Stomach (tissue), 9 donors: ENCODE results near the gene TNRC6A. TPM values are rescaled to one million over a fixed set of nuclear protein-coding genes. Genes with fewer than 3 reads are reported as not detected.

ENCODE experiments used
- DNase-seq, 2 donors: peaks; one replicate each; pipeline versions ENCODE4 v3.0.0 to v3.0.0-alpha.2; 2013 to 2019
- H3K27ac ChIP-seq, 5 donors: fragments of 200-600 bp in 4 of 5; sonication (generic) in 4 of 5; one replicate each; pipeline ENCODE4 v1.5.1; 2013 to 2019; ENCODE audit warnings: mild to moderate bottlenecking in 1 of 5, moderate library complexity in 1 of 5
- H3K27me3 ChIP-seq, 3 donors: fragments of 200-600 bp; sonication (generic); one replicate each; pipeline ENCODE4 v1.5.1; 2017 to 2019; ENCODE audit warnings: mixed run types in 1 of 3
- H3K36me3 ChIP-seq, 4 donors: fragments of 200-600 bp; sonication (generic); 1 replicate in 3 of 4; 2 replicates in 1 of 4; pipeline ENCODE4 v1.5.1; 2016 to 2019
- H3K4me1 ChIP-seq, 4 donors: fragments of 200-600 bp; sonication (generic); one replicate each; pipeline ENCODE4 v1.5.1; 2016 to 2019
- H3K4me3 ChIP-seq, 4 donors: fragments of 200-600 bp; sonication (generic) in 3 of 4; one replicate each; pipeline ENCODE4 v1.5.1; 2016 to 2019; ENCODE audit warnings: mild to moderate bottlenecking in 1 of 4
- H3K9me3 ChIP-seq, 4 donors: fragments of 200-600 bp; sonication (generic); one replicate each; pipeline ENCODE4 v1.5.1; 2016 to 2019
- EP300 ChIP-seq: sonication (generic); formaldehyde crosslinking; IDR thresholded peaks from one replicate; pipeline ENCODE4 v1.6.1; 2017; ENCODE audit warnings: antibody characterized with exemption
- POLR2A ChIP-seq, 4 donors: fragments of 450-650 bp; IDR thresholded peaks; one replicate each; pipeline ENCODE4 v1.6.1; 2016; ENCODE audit warnings: antibody characterized with exemption in 4 of 4, control low read depth in 2 of 4, mild to moderate bottlenecking in 1 of 4, moderate library complexity in 1 of 4
- POLR2AphosphoS5 ChIP-seq, 3 donors: sonication (generic); formaldehyde crosslinking; IDR thresholded peaks; one replicate each; pipeline ENCODE4 v1.6.1; 2016; ENCODE audit warnings: antibody characterized with exemption in 3 of 3
- WGBS, 5 donors: extraction: QIAGEN DNeasy Blood & Tissue Kit in 3 of 5; methylation state at CpG; one replicate each; pipeline versions ENCODE4 v1.1.5 to v1.1.7; 2013 to 2018; 5-methylcytosine and 5-hydroxymethylcytosine counted together
- intact Hi-C: fragments of 100-400 bp; cut with DNase I; formaldehyde crosslinking; loops from one replicate; pipeline ENCODE4 v1.15.1; 2023; ENCODE audit warnings: low total_unique reads
- polyA plus RNA-seq, 3 donors: library from polyadenylated mRNA; stranded (reverse); fragments of 200-250 nt; gene quantifications; one replicate each; pipeline ENCODE4 v1.2.3, GENCODE V29; 2013
- total RNA-seq, 5 donors: library from RNA; depleted of rRNA; stranded (reverse); fragments of >200 nt; gene quantifications; one replicate each; pipeline versions ENCODE4 v1.1.0 to v1.2.3, GENCODE V29; 2014 to 2016
- TF ChIP-seq, protein P1 (sequence below), 7 experiments: fragments of 450-650 bp in 4 of 7; fragments of 200-600 bp in 3 of 7; sonication (generic) in 3 of 7; IDR thresholded peaks; one replicate each; pipeline ENCODE4 v1.5.1; 2016 to 2019; ENCODE audit warnings: antibody characterized with exemption in 7 of 7, control low read depth in 2 of 7, mild to moderate bottlenecking in 1 of 7
- donor health status: healthy with polysubstance abuse.
- donor health status: Bipolar disorder and iron deficiency.
- donor health status: healthy.

Gene TNRC6A
- total and polyA plus RNA-seq, 8 donors: 6.8 to 59.6 (median 41.3) TPM

DNA sequence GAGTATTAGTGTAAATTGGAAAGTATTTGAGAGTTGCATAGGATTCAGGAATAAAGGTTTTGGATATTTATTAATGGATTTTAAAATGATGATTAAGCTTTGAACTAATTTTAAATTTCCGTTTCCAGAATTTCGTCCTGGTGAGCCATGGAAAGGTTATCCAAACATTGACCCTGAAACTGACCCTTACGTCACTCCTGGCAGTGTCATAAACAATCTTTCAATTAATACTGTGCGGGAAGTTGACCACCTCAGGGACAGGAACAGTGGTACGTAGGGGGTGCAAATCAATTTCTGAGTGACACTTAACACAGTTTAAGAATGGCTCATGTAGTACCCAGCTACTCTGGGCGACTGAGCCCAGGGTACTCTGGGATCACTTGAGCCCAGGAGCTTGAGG, 87.2 kb downstream of the TNRC6A start:
- TF ChIP-seq, protein P1, sequence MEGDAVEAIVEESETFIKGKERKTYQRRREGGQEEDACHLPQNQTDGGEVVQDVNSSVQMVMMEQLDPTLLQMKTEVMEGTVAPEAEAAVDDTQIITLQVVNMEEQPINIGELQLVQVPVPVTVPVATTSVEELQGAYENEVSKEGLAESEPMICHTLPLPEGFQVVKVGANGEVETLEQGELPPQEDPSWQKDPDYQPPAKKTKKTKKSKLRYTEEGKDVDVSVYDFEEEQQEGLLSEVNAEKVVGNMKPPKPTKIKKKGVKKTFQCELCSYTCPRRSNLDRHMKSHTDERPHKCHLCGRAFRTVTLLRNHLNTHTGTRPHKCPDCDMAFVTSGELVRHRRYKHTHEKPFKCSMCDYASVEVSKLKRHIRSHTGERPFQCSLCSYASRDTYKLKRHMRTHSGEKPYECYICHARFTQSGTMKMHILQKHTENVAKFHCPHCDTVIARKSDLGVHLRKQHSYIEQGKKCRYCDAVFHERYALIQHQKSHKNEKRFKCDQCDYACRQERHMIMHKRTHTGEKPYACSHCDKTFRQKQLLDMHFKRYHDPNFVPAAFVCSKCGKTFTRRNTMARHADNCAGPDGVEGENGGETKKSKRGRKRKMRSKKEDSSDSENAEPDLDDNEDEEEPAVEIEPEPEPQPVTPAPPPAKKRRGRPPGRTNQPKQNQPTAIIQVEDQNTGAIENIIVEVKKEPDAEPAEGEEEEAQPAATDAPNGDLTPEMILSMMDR (IDR thresholded peaks at IDR 0.05): no peak
- TF ChIP-seq POLR2AphosphoS5 (IDR thresholded peaks at IDR 0.05) (no peak), POLR2A (IDR thresholded peaks at IDR 0.05) (no peak), EP300 (no peak)
- H3K4me1 ChIP-seq: peaks cover 0 to 8% (median 0%) of the 10 kb centered on the region in 4 donors
- no peak for DNase-seq
- intact Hi-C loops: no loop called here
- no peak overlapping the region for H3K4me3 ChIP-seq
- no peak overlapping the region for H3K27ac ChIP-seq
- H3K27me3 ChIP-seq: no peaks in the 10 kb centered on the region
- H3K9me3 ChIP-seq: no peaks in the 10 kb centered on the region
- 64 to 79% (median 74%) methylated on average over 6 of the region's 6 CpGs for WGBS, 5 donors
- H3K36me3 ChIP-seq: peaks cover 87 to 100% (median 97%) of the 10 kb centered on the region in 4 donors

DNA sequence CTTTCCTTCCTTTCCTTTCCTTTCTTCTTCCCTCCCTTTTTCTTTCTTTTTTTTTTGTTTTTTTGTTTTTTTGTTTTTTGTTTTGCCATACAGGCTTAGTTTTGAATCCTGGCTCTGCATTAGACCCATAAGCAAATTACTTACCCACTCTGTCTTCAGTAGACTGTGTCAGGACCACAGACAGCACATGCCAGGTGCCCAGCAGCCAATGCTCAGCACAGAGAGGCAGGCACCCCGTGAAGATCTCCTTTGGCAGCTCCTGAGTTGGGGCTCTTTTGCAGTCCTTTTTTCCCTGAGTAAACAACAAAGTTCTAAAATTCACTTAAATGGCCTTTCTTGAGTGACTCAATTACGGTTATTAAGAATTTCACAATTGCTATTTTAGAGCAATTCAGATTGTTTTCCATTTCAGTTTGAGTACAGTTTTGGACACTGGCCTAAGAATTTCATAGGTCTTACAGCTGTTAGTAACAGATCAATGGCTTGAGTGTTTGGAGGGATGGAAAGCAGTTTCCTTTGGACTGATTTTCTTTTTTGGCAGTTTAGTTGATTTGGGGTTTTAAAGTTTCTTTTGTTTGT, 90.1 kb downstream of the TNRC6A start:
- Histone ChIP-seq H3K27me3 (no peaks in the 10 kb centered on the region), H3K36me3 (peaks cover 88 to 100% (median 100%) of the 10 kb centered on the region in 4 donors), H3K4me3 (no peak overlapping the region), H3K9me3 (no peaks in the 10 kb centered on the region), H3K27ac (peak overlapping the region in 3 of 5 donors; percentile 4 to 43 (median 27)), H3K4me1 (no peaks in the 10 kb centered on the region)
- intact Hi-C loops: no loop called here
- TF ChIP-seq, protein P1 (IDR thresholded peaks at IDR 0.05): no peak
- TF ChIP-seq POLR2AphosphoS5 (IDR thresholded peaks at IDR 0.05) (no peak), EP300 (no peak), POLR2A (IDR thresholded peaks at IDR 0.05) (no peak)
- 57 to 80% (median 69%) methylated on average over 2 of the region's 2 CpGs for WGBS, 5 donors
- no peak for DNase-seq

DNA sequence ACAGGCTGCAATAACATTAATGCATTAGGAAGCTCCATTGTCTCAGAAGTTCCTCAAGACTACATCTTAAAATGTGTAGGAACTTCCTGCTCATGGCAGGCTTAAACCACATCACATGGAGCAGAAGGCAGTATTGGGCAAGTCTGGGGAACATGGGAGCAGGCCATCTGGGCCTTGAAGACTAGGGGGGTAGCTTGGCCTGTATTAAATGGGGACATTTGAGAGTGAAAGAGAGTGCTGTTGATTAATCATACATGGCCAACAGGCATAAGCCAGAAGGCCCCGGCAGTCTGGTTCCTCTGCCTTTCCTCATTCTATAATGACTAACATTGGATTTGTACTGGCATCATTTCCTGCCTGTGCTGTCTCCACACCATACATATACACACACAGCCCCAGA, 91.1 kb downstream of the TNRC6A start:
- H3K36me3 ChIP-seq: peaks cover 81 to 100% (median 96%) of the 10 kb centered on the region in 4 donors
- no peaks in the 10 kb centered on the region for H3K9me3 ChIP-seq
- TF ChIP-seq EP300 (no peak), POLR2AphosphoS5 (IDR thresholded peaks at IDR 0.05) (no peak), POLR2A (IDR thresholded peaks at IDR 0.05) (no peak)
- TF ChIP-seq, protein P1 (IDR thresholded peaks at IDR 0.05): no peak
- H3K27me3 ChIP-seq: no peaks in the 10 kb centered on the region
- intact Hi-C loops: no loop called here
- no peak overlapping the region for H3K4me3 ChIP-seq
- WGBS, 5 donors: 60 to 88% (median 76%) methylated on average over 1 of the region's 1 CpG
- DNase-seq: no peak
- no peaks in the 10 kb centered on the region for H3K4me1 ChIP-seq
- H3K27ac ChIP-seq: peak overlapping the region in 1 of 5 donors; percentile 4

DNA sequence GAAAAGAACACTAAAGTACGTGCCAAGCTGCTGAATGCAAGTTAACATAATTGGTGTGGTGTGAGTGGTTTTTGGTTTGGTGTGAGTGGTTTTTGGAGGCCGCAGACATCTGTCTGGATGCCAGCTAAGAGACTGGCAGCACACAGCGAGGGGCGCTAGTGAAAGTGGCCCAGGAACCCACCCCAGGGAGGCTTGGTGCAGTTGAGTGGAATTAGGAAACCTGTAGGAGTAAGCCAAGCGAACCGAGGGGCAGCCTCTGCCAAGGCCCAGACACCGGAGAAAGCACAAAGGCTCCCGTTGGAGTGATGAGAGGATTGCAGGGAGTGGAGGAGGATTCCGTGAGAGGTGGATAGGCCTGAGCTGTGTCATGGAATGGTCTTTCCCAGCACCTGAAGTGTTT, 91.7 kb downstream of the TNRC6A start:
- Histone ChIP-seq H3K4me3 (no peak overlapping the region), H3K9me3 (no peaks in the 10 kb centered on the region), H3K27me3 (no peaks in the 10 kb centered on the region), H3K4me1 (no peaks in the 10 kb centered on the region), H3K36me3 (peaks cover 80 to 100% (median 96%) of the 10 kb centered on the region in 4 donors), H3K27ac (no peak overlapping the region)
- no peak for DNase-seq
- no peak for TF ChIP-seq EP300
- no peak for TF ChIP-seq POLR2A (IDR thresholded peaks at IDR 0.05)
- TF ChIP-seq POLR2AphosphoS5 (IDR thresholded peaks at IDR 0.05): no peak
- TF ChIP-seq, protein P1 (IDR thresholded peaks at IDR 0.05): no peak
- intact Hi-C loops: no loop called here
- WGBS, 5 donors: 85 to 96% (median 89%) methylated on average over 9 of the region's 9 CpGs
